GM21360 (cell line): Measurements from ENCODE around the gene PLIN4.
A peak's percentile ranks its signal among the peaks of the same experiment; 100 is the strongest.

ENCODE experiments used
- ATAC-seq: cut with Tn5 transposase; IDR thresholded peaks from one replicate; pipeline ENCODE4 v1.9.1; 2021; ENCODE audit warnings: mild to moderate bottlenecking, moderate library complexity; ENCODE audit not compliant: unreplicated experiment

Gene PLIN4

DNA sequence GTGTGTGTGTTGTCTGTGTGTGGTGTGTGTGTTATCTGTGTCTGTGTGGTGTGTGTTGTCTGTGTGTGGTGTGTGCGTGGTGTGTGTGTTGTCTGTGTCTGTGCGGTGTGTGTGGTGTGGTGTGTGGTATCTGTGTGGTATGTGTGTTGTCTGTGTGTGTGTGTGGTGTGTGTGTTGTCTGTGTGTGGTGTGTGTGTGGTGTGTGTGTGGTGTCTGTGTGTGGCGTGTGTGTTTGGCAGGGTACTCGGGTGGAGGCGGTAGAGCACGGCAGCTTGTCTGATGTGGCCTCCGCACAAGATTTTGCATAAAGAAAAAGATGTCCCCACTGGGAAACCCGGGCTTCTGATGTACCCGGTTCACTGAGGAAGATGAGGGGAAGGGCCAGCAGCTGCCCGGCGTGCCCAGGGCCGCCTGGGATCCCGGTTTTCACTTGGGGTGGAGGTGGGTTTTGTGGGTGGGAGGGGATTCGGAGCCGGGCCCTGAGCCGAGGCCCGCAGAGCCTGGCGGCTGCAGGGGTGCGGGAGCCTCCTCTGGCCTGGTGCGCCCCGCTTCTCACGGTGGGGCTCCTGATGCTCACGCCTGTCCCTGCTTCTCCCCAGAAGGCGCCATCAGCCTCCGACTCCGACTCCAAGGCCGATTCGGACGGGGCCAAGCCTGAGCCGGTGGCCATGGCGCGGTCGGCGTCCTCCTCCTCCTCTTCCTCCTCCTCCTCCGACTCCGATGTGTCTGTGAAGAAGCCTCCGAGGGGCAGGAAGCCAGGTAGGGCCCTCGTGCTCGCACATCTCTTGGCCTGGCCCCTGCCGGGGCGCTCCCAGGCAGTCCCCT, 25.0 kb downstream of the PLIN4 start:
- no peak for ATAC-seq

DNA sequence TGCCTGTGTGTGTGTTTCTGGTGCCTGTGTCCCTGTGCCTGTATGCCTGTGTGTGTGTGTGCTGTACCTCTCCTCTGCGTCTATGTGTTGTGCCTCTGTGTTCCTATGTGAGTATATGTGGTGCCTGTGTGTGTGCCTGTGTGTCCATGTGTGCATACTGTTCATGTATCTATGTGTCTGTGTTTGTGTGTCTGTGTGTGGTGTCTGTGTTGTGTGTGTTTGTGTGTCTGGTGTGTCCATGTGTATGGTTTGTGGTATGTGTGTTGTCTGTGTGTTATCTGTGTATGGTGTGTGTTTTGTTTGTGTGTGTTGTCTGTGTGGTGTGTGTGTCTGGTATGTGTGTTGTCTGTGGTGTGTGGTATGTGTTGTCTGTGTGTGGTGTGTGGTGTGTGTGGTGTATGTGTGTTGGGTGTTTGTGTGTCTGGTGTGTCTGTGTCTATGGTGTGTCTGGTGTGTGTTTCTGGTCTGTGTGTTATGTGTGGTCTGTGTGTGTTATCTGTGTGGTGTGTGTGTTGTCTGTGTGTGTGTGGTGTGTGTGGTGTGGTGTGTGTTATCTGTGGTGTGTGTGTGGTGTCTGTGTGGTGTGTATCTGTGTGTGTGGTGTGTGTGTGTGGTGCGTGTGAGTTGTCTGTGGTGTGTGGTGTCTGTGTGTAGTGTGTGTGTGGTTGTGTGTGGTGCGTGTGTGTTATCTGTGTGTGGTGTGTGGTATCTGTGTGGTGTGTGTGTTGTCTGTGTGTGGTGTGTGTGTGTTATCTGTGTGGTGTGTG, 25.8 kb downstream of the PLIN4 start:
- ATAC-seq, result no peak

DNA sequence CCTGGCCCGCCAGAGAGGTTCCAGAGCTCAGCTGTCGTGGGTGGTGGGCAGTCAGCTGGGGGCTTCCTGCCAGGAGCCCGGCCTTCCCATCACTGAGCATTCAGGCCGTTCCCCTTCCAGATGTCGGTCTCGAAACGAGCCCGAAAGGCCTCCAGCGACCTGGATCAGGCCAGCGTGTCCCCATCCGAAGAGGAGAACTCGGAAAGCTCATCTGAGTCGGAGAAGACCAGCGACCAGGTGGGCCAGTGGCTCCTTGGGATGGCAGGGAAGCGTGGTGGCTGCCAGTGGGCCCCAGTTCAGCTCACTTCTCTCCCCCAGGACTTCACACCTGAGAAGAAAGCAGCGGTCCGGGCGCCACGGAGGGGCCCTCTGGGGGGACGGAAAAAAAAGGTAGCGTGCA, 26.8 kb downstream of the PLIN4 start:
- ATAC-seq, result no peak

DNA sequence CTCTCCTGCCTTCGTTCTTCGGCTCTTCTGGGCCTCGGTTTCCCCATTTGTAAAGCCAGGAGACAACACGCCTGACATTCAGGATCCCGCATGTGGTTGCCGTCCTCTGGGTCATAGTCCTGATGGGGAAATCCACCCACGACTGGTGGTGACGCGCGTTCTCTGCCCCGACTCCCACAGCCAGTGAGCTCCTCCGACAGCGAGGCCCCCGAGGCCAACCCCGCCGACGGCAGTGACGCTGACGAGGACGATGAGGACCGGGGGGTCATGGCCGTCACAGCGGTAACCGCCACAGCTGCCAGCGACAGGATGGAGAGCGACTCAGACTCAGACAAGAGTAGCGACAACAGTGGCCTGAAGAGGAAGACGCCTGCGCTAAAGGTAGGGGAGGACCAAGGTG, 29.8 kb downstream of the PLIN4 start:
- no peak for ATAC-seq

DNA sequence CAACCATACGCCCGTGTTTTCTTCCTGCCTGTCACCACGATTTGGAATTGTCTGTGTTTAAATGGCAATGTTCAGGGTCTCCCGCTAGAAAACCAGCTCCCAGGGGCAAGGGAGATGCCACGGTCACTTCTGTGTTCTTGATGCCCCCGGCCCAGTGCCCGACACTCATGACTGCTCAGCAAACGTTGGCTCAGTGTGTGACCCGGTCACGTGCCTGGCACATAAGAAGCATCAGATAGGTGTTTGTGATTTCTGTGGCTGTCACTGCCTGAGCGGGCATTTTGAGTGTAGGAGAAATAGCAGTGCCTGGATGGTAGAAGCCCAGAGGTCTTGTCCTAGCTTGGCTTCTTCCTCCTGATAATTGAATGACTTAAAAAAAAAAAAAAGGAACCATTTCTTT, 30.7 kb downstream of the PLIN4 start:
- ATAC-seq, result no peak

DNA sequence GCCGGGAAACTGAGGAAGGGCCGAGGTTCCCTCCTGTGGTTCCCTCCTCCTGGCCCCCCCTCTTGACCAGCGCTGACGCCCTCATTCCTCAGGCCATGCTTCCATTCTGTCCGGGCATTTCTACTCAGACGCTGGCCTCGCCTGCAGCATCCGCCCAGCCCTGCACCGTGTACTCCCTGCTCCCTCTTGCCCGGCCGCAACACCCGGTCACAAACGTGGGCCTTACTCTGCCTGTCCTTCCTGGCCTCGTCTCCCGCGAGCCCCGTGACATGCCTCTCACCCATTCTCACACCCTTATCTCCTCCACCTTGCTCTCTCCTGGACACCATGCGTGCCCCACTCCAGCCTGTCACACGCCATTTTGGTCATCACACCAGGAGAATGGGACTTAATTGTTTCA, 34.9 kb downstream of the PLIN4 start:
- no peak for ATAC-seq

DNA sequence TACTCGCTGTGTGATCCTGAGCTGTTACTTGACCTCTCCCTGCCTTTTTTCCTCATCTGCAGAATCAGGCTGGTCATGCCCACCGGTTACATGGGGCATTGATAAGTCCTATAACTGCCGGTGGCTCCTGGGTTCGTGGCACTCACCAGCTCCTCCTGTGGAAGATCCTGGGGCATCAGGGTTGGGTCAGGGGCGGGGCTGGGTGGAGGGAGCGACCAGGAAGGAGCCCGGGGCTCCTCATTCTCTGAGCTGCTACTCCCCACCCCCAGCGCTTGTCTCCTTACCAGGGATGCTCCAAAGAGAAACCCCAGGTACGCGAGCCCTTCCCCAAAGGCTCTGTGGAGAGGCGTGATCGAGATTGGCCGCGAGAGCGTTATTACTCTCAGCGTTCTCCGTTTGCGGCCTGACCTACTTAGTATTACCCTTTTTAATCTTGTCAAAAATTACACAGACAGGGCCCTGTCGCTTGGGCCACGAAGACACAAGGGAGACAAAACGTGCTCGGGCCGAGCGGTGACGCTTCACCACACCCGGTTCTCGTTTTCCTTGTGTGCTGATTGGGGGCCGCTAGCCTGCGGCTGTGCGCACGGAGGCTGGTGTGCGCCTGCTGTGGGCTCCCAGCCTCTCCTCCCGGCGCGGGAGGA, 35.4 kb downstream of the PLIN4 start:
- ATAC-seq, result no peak

DNA sequence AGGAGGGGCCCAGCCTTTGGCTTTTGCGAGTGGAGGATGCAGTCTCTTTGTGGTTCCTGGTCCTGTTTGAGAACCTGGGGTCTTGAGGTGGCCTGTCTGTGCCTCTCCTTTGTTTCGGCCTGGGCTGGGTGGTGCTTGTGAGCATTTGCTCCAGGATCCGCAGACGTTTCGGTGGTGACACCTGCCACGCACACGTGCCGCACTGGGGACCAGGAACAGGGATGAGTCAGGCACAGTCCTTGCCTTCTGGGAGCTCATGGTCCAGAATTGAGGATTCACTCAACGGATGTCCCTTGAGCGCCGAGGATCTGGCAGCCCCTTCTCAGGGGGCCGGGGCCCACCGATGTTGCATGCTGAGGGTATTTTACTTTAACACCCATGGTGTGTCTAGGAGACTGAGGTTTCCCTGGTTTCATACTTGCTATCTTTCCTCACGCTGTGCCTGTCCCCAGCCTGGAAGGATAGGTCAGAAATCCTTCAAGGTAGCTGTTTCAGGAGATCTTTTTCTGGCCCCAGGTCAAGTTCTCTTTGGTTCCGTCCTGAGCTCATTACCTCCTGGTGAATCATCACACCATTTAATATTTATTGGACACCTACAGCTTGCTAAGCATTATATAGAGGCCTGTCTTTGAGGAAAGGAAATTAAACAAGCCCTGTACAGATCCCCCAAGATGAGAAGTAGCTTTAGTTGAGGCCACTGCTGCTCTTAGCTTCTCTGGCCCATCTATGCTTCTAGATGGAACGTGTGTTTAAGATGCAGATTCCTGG, 41.1 kb downstream of the PLIN4 start:
- ATAC-seq, result no peak

DNA sequence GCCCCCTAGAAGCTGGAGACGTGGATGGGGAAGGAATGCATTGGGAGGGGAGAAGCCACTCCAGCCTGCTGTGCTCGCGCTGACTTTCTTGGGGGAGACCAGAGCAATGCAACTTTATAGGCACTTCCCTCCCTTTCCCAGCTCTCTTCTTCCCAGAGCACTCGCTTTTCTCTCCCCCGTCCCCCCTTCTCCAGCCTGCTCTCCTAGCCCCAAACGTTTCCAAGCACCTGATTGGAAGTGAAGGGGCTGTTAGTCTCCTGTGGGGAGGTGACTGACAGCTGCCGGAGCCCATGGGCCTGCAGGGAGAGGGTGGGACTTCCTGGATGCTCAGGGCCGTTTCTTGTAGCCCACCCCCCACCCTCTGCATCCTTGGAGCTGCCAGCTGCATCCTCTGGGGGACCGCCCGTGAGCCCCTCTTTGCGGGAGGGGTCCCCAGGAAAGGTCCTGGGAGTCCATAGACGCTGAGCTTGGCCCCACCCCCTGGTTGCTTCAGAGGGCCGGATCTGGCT, 43.7 kb downstream of the PLIN4 start:
- ATAC-seq, result no peak

DNA sequence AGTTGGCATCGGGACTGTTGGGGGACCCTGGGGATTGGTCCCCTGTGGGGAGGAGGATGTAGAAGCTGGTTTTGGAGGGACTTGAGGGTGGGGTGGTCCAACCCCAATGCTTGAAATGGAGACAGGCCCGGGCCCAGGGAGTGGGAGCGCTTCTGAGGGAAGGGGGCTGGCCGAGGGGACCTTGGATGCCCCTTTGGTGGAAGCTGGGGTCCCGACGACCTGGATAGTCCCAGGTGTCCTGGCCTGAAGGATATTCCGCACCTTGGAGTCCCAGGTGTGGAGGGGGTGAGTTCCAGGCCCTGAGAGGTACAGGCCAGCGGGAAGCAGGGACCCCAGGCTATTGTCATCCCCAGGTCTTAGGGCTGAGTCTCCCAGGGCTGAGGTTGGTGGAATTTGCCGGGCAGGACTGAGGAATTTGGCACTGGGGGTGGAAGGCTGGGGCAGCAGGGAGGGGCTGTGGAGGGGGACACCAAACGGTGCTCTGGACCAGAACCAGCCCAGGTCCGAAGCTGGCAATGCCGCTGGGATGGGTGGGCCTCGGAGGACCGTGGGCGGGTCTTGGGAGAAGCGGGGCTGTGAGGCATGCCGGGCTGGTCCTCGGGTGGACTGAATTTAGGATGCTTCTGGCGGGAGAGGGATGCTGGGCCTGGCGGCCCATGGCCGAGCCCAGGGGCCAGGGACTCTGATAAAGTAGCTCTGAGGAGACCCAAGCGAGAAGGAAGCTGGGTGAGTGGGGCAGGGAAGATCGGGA, 44.3 kb downstream of the PLIN4 start:
- ATAC-seq, result no peak

DNA sequence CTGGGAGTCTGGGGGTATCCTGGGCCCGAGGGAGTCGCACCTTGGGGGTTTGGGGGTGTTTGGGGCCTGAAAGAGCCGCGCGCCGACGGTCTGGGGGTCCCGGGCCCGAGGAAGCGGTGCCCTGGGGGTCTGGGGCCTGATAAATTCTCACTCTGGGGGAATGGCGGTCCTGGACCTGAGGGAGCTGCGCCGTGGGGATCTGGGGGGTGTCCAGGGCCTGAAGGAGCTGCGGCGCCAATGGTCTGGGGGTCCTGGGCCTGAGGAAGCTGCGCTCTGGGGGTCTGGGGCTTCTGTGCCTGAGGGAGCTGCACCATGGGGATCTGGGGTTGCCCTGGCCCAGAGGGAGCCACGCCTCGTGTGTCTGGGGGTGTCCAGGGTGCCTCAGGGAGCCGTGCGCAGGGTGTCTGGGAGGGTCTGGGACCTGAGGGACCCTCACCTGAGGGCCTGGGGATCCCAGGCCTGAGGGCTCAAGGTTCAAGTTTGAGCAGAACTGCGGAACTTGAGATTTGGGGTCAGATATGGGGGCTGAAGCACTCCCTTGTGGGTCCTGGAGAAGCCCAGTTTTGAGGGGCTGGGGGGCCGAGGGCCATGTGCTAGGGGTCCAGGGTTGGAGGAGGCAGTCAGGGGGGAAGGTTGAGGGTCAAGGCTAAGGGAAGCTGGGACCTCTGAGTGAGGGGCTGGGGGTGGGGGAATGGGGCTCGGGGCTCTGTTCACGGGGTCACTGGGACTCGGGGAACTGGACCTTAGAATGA, 45.1 kb downstream of the PLIN4 start:
- no peak for ATAC-seq

DNA sequence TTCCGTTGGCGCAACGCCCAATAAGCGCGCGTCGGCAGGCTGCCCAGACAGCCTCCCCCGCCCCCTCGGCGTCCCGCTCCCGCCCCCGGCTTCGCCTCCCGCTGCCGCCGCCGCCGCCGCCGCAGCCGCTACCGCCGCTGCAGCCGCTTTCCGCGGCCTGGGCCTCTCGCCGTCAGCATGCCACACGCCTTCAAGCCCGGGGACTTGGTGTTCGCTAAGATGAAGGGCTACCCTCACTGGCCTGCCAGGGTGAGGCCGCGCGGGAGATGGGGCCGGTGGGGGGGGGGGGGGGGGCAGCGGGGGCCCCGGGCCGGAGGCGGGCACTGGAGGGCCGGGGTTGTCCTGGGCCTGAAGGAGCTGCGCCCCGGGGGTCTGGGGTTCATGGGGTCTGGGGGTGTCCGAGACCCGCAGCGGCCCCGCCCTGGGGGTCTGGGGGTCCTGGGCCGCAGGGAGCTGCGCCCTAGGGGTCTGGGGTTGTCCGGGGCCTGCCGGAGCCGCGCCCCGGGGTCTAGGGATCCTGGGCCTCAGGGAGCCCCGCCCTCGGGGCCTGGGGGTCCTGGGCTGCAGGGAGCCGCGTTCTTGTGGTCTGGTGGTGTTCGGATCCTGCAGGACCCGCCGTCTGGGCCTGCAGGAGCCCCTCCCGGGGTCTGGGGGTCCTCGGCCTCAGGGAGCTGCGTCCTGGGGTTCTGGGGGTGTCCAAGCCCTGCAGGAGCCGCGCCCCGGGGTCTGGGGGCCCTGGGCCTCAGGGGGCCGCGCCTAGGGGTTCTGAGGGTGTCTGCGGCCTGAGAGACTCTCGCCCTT, 45.9 kb downstream of the PLIN4 start, which contains the start of gene HDGFL2:
HDGFL2 (plus strand) TSS at position 124 of the 801 bp plus-strand sequence; CDS start at position 178, 54 bp downstream.
- ATAC-seq, result no peak

DNA sequence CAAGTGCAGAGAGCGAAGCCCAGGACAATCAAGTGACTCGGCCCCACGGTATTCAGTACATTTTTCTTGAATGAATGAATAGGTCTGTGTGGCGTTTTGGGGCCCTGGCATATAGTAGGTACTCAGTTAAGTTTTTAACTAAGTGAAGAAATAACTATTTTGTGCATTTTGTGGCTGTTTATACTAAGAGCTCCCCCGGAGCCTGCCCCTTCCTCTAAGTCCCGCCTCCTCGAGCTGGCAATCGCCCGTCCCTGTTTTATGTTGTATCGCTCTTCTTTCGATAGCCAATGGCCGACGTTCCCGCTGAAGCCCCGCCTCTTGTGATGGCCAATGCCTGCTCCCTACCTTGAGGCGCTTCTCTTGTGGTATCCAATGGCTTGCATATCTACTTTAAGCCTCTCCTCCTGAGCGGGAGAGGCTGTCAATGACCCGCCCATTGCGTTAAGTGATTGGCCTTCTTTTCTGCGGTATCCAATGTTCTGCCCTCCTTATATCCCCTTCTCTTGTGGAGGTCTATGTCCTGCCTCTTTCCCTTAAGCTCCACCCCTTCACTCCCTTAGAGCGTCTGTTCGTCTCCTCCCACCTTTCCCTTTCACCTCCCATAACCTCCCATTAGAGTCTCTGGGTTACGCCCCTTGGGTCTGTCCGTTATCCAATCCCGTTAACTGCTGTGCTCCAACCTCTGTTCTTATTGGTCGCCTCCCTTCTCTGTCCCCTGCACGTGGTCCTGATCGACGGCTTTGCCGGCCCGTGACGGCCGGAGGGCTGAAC, 46.7 kb downstream of the PLIN4 start:
- peak; percentile 80 for ATAC-seq

DNA sequence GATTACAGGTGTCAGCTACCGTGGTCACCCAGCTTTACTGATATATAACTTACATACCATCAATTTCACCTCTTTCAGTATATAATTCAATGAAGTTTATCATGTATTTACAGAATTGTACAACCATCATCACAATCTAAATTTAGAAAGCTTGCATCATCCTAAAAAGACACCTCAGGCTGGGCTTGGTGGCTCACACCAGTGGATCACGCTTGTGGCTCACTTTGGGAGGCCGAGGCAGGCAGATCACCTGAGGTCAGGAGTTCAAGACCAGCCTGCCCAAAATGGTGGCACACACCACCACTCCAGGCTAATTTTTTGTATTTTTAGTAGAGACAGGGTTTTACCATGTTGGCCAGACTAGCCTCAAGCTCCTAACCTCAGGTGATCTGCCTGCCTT, 50.5 kb downstream of the PLIN4 start:
- no peak for ATAC-seq

DNA sequence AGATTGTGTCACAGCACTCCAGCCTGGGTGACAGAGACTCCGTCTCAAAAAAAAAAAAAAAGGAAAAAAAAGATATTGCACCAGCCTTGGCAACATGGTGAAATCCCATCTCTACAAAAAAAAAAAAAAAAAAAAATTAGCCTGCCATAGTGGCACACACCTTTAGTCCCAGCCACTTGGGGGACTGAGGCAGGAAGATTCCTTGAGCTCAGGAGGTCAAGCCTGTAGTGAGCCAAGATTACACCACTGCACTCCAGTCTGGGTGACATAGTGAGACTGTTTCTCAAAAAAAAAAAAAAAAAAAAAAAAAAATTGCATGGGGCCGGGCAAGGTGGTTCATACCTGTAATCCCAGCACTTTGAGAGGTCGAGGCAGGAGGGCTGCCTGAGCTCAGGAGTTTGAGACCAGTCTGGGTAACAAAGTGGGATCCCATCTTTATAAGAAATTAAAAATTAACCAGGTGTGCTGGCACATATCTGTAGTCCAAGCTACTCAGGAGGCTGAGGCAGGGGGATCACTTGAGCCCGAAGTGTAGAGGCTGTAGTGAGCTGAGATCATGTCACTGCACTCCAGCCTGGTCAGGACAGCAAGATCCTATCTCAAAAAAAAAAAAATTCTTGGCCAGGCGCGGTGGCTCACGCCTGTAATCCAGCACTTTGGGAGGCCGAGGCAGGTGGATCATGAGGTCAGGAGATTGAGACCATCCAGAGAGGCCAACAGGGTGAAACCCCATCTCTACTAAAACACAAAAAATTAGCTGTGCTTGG, 53.3 kb downstream of the PLIN4 start:
- ATAC-seq, result no peak

DNA sequence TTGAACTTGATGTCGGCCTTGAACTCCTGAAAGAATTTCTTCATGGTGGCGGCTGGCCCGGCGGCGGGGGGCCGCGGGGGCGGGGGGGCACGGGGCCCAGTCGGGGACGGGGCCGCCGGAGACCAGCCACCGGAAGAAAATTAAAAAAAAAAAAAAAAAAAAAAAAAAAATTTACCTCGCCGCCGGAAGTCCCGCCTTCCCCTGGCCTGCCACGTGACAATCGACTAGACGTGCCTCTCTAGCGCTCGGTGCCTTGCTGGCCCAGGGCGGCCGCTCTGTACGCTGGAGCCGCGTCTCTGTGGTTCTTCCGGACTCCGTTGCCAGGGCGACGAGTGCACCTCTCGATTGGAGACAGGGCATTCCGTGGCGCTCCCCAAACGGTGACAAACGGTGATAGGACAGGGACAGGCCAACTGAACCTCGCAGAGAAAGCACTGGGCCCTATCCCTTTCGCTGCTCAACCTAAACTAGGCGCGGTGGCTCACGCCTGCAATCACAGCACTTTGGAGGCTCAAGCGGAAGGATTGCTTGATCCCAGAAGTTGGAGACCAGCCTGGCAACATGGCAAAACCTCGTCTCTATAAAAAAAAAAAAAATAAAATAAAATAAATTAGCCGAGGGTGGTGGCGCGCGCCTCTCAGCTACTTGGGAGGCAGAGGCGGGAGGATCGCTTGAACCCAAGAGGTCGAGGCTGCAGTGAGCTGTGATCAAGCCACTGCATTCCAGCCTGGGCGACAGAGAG, 60.5 kb downstream of the PLIN4 start, which contains the start of gene UBXN6:
UBXN6 (minus strand) TSS at position 141 of the 742 bp plus-strand sequence; CDS start at position 44, 97 bp downstream.
- peak; percentile 88 for ATAC-seq
